BJ (cell line): ENCODE results near the gene KATNB1. TPM values are rescaled to one million over a fixed set of nuclear protein-coding genes. Genes with fewer than 3 reads are reported as not detected.

Experiments used
- CTCF ChIA-PET: fragments of 350-600 bp; formaldehyde crosslinking; extraction: SDS; loops from one replicate; lab custom pipeline; 2021; ENCODE audit warnings: antibody characterized with exemption, inconsistent platforms; lab: Yijun Ruan, JAX
- POLR2A ChIA-PET: fragments of 300-600 bp; sonication (Branson Sonifier 250); formaldehyde crosslinking; extraction: SDS; loops from one replicate; lab custom pipeline; 2021; ENCODE audit warnings: antibody characterized with exemption; lab: Charles Lee
- DNase-seq: peaks from one replicate; pipeline ENCODE4 v3.0.0-alpha.2; 2011; ENCODE audit warnings: low read depth
- H3K27me3 ChIP-seq: 2 replicates; pipeline ENCODE4 v1.6.0; 2011; ENCODE audit warnings: low read length; ENCODE audit not compliant: control insufficient read depth, insufficient read depth
- H3K36me3 ChIP-seq: 2 replicates; pipeline ENCODE4 v1.5.1; 2011; ENCODE audit warnings: low read length; ENCODE audit not compliant: control insufficient read depth, insufficient read depth
- H3K4me3 ChIP-seq: 2 replicates; pipeline ENCODE4 v1.5.1; 2011; ENCODE audit warnings: low read depth, mild to moderate bottlenecking, control low read depth, low read length
- CTCF ChIP-seq: IDR thresholded peaks from 2 replicates; pipeline ENCODE4 v1.5.1; 2011; ENCODE audit warnings: low read depth, mild to moderate bottlenecking, control low read depth, inconsistent platforms, low read length, moderate library complexity; ENCODE audit not compliant: insufficient read depth
- polyA plus RNA-seq: library from polyadenylated mRNA; depleted of rRNA; stranded (reverse); fragments of >200 nt; gene quantifications from 2 replicates; pipeline ENCODE4 v1.2.3, GENCODE V29; 2011

The KATNB1 gene
- polyA plus RNA-seq, 1 experiment, result 28.1 TPM

GRCh38 chr16:57748596-57748995, 13.0 kb downstream of the KATNB1 start:
- CTCF ChIA-PET, result interaction anchor here (1.1 to 1.9 kb wide), 3 partner anchors 8 to 173 kb away, joined by 3 to 11 read pairs (median 4); no protein-coding TSS in a partner anchor
- Histone ChIP-seq H3K4me3 (no peak overlapping the region), H3K27me3 (no peaks in the 10 kb centered on the region), H3K36me3 (peaks cover 5% of the 10 kb centered on the region)
- no peak for TF ChIP-seq CTCF
- DNase-seq, result no peak
- POLR2A ChIA-PET, result no interaction called here

GRCh38 chr16:57749101-57749692, 13.6 kb downstream of the KATNB1 start:
- ChIA-PET CTCF (interaction anchor here (1.4 to 1.9 kb wide), 2 partner anchors 8 to 158 kb away, joined by 4 to 11 read pairs; no protein-coding TSS in a partner anchor), POLR2A (no interaction called here)
- TF ChIP-seq CTCF, result no peak
- peaks cover 6% of the 10 kb centered on the region for H3K36me3 ChIP-seq
- no peaks in the 10 kb centered on the region for H3K27me3 ChIP-seq
- peak; percentile 68 for DNase-seq
- H3K4me3 ChIP-seq, result no peak overlapping the region

GRCh38 chr16:57749856-57750452, 14.4 kb downstream of the KATNB1 start:
- no peak for DNase-seq
- CTCF ChIA-PET, result interaction anchor here (1.0 kb wide), 1 partner anchor 113 kb away, joined by 4 read pairs; no protein-coding TSS in a partner anchor
- Histone ChIP-seq H3K36me3 (peaks cover 5% of the 10 kb centered on the region; the same call in 1 of the 2 replicates), H3K27me3 (no peaks in the 10 kb centered on the region), H3K4me3 (no peak overlapping the region)
- POLR2A ChIA-PET, result no interaction called here
- no peak for TF ChIP-seq CTCF

- POLR2A ChIA-PET, result no interaction called here
These were observed 15.4 kb downstream of the KATNB1 start for GRCh38 chr16:57750796-57751538.

More at GRCh38 chr16:57750796-57751538, 15.4 kb downstream of the KATNB1 start:
- Histone ChIP-seq H3K36me3 (peaks cover 13% of the 10 kb centered on the region), H3K27me3 (no peaks in the 10 kb centered on the region), H3K4me3 (no peak overlapping the region)
- no peak for TF ChIP-seq CTCF
- DNase-seq, result no peak
- CTCF ChIA-PET, result interaction anchor here (1.0 to 1.2 kb wide), 3 partner anchors 14 to 112 kb away, joined by 3 to 5 read pairs (median 4); no protein-coding TSS in a partner anchor
